HG03039 (cell line): ENCODE results near the gene PPP1R3E.
A peak's percentile ranks its signal among the peaks of the same experiment; 100 is the strongest.

Experiments
- ATAC-seq: cut with Tn5 transposase; IDR thresholded peaks from one replicate; pipeline ENCODE4 v1.9.1; 2021; ENCODE audit warnings: mild to moderate bottlenecking, moderate library complexity; ENCODE audit not compliant: unreplicated experiment

The PPP1R3E gene

DNA sequence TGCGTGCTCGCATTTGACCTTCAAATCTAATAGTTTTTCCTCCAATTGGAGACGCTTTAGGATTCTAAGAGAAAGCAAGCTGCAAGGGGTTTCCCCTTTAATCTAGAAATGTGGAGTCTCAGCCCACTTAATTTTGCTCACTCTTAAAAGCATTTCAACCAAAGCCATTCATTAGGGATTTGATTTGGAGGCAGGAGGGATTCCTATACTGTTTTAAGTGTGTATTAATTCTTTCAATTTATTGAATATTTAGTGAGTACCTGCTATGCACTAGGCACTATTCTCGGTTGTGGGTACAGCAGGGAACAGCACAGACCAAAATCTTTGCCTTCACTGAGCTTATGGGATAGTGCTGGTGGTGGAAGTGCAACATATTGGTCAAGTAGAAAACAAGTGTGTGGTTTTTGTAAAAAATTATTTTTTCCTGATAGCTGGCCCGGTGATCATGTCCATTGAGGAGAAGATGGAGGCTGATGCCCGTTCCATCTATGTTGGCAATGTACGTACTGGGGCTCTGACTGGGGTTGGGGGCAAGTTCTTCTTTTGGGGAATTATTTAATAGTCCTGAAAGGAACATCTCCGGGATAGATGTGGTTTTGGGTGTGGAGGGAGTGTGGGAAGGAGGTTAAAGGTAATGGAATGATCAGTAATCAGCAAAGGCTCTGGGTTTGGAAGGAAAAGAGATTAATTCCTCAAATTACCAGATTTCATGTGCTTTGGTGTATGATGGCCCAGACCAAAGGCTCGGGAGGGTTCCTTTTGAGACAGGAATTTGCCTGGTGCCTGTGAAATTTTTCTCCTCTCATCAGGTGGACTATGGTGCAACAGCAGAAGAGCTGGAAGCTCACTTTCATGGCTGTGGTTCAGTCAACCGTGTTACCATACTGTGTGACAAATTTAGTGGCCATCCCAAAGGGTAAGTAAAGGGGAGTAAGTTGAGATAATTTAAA, 20.2 kb upstream of the PPP1R3E start:
- no peak for ATAC-seq

DNA sequence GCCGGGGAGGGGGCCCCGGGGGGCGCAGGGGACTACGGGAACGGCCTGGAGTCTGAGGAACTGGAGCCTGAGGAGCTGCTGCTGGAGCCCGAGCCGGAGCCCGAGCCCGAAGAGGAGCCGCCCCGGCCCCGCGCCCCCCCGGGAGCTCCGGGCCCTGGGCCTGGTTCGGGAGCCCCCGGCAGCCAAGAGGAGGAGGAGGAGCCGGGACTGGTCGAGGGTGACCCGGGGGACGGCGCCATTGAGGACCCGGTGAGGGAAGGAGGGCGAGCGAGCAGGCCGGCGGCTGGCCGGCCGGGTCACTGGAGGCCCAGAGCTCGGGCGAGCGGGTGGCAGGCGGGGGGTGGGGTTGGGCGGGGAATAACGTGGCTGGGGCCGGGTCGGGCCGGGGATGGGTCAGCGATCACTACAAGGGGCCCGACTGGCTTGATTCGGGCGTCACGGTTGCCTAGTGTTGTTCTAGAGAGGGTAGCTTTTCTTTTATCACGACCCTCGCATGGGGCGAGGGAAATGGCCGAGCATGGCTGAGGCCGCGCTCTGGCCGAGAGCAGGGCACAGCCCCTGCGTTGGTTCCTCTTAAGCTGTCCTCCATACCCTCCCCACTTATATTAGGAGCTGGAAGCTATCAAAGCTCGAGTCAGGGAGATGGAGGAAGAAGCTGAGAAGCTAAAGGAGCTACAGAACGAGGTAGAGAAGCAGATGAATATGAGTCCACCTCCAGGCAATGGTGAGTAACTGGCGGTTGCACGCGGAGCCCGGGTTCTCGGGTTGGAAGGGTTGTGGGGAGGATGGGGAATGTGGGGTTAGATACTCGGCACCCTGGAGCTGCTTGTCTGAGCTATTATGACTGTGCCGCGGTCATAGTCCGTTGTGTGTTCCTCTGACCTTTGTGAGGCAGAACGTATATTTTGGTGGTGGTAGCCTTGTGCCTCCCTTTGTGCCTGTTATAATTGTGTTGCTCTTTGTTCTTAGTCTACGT, 19.2 kb upstream of the PPP1R3E start:
- ATAC-seq = peak; percentile 17

DNA sequence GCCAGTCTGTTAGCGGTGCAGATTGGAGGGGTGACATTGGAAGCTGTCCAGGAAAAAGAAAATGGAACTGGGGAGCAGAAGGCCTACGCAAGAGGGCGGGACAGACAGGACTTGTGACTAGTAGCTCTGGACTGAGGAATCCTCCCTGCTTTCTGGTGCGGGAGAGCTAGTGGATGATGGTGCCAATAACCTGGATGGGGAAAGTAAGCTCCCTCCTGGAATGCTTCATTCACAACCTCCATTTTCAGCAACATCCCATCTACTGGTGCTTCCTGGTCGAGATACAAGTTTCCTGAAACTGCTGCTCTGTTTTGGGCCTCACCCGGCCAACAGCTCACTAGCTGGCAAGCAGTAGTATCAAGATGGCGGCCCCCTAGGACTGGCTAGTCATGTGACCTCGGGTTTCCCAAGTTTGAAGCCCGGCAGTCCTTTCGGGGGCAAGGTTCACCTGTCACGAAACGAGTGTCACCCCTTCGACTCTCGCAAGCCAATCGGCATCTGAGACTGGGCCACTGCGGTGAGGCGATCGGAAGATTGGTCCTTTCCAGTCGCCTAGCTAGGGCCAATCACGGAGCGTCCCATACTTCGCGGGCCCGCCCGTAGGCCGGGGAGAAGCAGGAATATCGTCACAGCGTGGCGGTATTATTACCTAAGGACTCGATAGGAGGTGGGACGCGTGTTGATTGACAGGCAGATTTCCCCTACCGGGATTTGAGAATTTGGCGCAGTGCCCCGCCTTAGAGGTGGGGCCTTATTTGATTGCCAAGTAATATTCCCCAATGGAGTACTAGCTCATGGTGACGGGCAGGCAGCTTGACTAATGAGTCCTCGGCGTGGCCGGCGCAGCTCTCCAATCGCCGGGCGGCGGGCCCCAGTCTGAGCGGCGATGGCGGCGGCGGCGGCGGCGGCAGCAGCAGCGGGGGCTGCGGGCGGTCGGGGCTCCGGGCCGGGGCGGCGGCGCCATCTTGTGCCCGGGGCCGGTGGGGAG, 18.2 kb upstream of the PPP1R3E start, which contains the start of gene PABPN1:
PABPN1 (plus strand) TSS at position 874 of the 988 bp plus-strand sequence; CDS start at position 887, 13 bp downstream.
- peak; percentile 88 for ATAC-seq

DNA sequence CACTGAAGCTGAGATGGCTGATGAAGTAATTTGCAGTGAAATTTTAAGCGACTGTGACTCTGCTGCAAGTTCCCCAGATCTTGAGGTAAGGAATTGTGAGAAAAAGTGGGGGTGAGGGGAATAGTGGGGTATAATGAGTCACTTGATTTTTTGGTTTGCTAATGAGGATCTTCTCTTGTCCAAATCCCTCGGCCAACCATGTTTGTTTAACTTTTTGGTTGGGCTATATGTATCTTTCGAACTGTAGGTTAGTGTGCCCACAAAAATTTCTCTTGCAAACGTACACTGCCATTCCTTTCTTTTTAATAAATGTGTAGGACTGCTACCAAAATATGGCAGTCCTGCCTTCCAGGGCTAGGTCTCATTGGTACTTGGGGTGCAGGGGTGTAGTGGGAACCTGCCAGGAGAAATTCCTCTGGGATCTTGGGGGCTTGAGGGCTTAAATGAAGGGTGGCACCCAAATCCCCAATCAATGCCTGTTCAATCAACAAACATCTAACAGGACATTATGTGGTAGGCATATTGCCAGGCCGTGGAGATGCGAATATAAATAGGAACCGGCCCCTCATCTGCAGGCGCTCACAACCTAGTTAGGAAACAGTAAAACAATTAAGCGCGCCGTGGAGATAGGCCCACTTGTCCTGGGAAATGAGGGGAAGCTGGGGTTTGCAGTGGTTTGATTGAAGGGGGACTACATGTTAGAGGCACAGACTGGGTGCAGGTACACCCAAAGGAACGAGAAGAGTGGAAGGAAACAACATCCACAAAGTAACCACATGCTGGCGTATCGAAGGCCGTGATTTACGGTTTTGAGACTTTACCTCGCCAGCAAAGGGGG, 17.3 kb upstream of the PPP1R3E start:
- ATAC-seq = no peak

DNA sequence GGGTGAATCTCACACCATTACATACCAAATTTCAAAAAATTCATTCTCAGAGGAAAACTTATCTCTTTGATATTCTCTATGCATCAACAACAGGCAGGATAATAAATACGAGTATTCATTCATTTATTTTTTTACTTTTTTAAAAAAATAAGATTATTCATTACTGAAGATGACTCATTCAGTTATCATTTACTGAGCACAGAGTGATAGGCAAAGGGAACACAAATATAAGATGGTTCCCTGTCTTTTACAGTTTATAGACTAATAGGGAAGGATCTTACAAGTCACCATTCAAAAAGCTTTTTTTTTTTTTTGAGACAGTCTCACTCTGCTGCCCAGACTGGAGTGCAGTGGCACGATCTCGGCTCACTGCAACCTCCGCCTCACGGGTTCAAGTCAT, 13.6 kb upstream of the PPP1R3E start:
- no peak for ATAC-seq

DNA sequence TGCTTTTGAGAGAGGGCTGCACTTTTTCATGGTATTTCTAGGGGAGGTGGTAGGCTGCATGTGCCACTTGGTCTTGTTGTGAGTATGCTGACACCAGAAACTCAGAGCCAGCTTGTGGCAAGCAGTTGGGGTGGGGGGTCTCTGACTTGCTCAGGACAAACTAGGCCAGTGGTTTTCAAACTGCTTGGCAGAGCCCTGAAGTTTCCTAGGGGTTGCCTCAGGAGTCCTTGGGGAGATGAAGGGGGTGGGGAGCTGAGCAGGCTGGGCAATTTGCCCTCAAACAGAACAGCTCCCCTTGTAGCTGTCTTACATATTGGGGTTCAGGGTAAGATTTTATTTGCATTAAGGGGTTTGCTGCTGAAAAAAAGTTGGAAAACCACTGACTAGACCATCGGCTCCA, 7.9 kb upstream of the PPP1R3E start:
- no peak for ATAC-seq

DNA sequence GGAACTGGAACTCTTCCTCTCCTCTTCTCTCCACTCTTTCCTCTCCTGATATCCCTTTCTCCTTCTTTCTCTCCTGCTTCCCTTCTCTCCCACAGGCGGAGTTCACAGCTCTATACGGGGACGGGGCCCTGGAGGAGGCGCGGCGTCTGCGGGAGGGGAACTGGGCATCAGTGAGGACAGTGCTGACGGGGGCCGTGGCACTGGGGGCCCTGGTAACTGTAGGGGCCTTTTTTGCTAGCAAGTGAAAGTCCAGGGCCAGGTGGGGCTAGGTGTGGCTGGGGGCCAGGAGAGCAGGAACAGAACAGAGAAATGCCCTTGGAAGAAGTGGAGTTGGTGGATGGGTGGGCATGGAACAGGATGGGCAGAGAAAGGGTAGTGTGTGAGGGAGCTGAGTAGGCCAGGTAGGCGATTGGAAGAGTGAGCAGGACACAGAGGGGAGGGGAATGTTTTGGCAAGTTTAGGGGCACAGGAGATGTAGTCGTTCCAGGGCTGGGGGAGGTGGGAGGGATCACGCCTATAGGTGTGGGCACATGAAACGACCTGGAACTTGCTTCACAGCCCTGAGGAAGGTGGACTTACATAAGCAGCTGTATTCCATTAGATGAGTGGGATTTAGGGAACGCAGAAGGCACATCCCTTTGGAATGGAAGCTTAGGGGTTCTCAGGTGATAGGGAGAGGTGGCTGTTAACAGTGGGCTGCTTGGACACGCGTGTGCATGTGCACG, 6.2 kb upstream of the PPP1R3E start:
- ATAC-seq = no peak

DNA sequence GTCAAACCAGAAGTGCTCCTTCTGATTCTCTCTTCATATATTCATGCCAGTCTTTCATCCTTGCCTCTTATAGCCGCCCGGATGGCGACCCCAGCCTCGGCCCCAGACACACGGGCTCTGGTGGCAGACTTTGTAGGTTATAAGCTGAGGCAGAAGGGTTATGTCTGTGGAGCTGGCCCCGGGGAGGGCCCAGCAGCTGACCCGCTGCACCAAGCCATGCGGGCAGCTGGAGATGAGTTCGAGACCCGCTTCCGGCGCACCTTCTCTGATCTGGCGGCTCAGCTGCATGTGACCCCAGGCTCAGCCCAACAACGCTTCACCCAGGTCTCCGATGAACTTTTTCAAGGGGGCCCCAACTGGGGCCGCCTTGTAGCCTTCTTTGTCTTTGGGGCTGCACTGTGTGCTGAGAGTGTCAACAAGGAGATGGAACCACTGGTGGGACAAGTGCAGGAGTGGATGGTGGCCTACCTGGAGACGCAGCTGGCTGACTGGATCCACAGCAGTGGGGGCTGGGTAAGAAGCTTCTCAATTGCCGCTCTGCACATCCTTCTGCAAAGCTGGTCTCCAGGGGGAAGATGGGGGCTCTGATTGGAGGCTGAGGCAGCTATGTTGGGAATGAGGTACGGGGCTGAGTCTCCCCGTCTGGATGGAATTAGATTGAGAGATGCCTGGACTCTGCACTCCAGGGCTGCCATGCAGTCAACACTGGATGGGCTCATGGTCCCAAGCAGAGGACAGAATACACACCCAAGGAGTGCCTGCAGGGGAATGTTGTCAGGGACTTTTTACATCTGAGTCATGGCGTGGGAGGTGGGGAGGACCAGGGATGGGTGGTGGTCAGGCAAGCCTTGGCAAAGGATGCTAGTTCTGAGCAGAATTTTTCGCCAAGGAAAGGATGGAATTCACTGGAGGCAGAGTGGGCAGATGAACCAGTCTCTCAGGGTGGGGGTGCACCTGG, 5.3 kb upstream of the PPP1R3E start:
- ATAC-seq = no peak

DNA sequence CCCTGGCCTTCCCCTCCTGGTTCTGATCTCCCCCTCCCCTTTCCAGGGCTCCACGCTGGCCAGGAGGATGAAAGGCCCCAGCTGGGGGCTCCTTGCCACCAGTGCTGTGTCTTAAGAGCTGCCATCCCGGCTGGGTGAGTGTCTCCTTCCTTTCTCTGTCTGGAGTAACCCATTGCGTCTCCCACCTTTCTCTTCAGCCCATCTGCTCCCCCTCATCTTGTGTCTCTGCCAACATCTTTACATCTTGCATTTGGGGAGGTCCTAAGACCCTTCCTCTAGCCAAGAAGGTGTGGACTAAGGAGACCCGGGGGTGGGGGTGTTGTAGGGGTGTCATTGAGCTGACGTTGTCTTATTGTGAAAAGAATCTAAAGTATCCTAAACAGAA, 4.5 kb upstream of the PPP1R3E start:
- ATAC-seq = no peak

DNA sequence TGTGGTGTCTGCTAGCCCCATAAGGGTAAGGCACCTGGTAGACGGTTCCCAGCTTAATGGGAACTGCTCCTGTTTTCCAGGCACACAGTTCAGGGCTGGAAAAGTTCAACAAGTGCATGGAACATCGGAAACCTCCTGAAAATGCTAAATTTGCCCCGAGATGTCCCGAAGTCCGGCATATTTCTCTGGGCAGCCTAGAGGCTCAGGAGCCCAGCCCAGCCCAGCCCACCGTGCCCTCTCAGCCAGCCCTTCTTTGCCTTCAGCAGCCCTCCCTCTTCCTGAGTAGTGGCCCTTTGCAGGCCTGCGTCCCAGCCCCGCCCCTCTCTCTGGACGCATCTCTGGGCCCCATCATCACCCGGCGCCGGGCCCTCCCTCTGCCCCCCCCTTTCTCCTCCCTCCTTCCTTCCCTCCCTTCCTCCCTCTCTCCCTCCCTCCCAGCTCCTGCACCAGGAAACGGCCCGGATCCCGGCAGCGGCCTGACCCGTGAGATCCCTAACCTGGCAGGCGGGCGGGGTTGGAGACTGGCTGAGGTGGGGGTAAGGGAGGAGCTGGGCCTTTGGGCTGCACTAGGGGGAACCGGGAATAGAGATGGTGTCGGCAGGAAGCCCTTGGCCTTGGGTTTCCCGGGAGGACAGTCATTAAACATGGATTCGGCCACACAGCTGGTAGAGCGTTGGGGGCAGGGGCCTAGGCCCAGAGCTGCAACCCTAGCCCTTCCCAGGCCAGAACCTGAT, 3.9 kb upstream of the PPP1R3E start, which contains the start of gene BCL2L2:
BCL2L2 (plus strand) TSS at position 422 of the 734 bp plus-strand sequence. CDS start 935 bp downstream, outside the sequence.
- no peak for ATAC-seq

DNA sequence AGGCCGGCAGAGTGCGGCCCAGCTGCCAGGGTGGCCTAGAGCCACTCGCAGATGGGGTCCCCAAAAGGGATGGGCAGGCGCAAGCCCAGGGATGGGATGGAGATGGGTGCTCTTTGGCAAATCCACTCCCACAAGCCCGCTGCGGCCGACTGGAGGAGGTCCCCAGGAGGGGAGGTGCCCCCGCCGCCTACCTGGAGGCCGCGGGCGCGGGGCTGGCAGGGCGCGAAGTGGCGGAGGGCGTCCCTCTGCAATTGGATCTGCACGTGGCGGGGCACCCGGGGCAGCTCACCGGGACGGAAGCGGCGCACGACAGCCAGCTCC, 730 bp downstream of the PPP1R3E start:
- ATAC-seq = peak; percentile 10

DNA sequence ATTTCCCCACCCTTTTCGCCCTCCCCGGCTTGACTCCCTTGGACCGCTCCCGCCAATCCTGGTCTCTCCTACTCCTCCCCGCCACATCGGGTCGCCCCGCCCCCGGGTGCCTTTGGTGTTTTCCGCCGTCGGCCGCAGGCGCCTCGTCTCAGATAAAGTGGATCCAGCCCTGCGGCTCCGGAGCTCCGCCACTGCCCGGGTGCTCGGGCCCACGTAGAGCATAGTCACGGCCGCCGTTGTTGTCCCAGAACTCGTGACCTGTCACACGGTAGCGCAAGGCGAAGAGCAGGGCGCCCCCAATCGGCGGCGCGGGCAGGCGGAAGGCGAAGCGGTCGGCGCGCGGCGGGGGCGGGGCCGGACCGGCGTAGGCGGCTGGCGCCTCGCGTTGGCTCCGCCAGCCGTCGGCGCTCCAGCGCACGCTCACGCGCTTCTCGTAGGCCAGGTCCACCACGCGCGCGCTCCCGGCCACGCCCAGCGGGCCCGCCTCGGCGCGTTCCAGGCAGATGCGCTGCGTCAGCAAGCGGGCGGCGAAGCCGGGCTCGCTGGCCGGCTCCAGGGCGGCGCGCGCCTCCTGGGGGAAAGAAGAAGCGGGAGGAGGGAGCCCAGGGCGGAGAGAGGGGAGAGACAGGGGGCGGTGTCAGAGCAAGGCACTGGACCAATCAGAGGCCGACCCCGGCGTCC, 1.2 kb downstream of the PPP1R3E start:
- peak; percentile 78 for ATAC-seq

DNA sequence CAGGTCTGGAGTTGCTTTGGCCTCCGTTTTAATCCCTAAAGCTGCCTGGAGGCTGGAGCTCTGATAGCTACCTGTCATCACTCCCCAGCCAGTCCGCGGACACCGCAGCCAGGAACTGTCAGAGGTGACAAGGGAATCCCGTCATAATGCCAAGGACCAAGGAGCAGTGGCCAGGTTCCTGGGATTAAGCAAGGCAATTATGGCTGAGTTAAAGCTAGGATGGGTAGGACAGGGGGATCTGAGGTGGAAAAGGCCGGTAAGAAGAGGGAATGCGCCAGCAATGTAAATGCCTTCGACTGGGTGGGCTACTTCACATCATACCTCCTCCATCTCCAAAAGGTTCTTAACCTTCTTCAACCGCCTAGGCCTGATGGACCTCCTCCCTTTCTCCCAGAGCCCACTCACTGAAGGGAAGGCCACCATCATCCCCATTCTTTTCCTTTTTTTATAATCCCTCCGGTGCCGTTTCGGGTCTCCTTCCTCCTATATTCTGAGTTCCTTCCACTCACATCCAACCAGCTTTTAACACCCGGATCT, 1.9 kb downstream of the PPP1R3E start:
- no peak for ATAC-seq

DNA sequence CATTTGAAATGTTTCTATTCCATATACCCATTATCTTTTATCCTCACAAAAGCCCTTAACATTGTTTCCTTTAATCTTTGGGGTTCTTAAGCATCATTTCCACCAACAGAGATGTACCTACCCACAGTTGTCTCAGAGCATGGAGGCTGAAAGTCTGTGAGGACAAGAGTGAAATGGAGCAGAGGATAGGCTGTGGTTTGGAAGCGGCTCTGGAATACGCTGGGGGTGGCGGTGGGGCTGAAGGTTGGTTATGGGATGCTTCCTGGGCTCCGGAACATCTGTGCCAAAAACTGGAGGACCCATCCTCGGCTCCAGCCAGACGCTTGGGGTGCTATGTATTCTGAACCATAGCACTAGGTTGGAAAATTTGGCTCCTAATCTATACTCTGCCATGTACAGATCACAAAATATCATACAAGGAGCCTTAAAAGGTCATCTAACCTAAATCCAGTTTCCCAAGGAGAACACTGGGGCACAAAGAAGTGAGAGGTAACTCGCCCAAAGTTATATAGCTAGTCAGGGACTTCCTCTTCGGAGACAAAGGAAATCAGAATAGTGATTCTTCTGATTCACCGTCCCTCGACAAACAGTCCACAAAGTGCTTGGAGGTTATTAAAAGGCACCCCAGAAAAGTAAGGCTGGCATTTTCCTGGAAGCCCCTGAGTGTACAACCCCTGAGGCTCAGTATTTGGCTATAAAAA, 2.5 kb downstream of the PPP1R3E start:
- no peak for ATAC-seq

DNA sequence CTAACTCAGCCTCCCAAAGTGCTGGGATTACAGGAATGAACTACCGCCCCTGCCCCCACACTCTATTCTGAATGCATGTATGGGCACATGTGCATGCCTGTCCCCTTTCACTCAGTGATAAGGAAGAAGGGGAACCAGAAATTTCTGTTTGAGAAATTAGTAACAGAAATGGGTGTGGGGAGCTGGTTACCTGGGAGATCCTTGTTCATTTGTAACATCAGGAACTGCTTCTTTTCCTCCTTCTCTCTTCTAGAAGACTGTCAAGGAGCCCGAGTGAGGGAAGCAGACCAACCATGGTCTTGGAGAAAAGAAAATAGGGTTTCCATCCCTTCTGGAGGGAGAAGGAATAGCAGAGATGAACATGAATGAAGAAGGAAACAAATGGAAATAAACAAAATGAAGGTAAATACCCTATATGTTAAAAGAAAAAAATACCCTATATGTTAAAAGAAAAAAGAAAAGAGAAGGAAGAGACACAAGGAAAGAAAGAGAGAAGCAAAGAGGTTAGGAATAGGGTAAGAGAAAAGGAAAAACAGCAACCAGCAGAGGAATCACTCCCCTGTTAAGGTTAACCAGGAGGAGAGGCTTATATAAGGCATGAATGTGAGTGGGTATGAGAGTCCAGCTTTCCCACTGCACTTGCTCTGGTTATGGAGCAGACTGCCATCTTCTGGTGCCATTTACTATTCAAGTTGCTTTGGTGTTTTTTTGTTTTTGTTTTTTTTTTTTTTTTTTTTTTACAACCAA, 3.3 kb downstream of the PPP1R3E start:
- no peak for ATAC-seq
